ENCODE data around the gene GAD1. TPM values are rescaled to one million over a fixed set of nuclear protein-coding genes. Genes with fewer than 3 reads are reported as not detected.

Gene GAD1
- not detected for total RNA-seq
- polyA plus RNA-seq, result under 1 TPM in 1 of 3 donors, not detected in 2; 0.06 TPM
- long read RNA-seq, donor 1, result 0 reads
- long read RNA-seq, donor 2, result 0 reads

DNA sequence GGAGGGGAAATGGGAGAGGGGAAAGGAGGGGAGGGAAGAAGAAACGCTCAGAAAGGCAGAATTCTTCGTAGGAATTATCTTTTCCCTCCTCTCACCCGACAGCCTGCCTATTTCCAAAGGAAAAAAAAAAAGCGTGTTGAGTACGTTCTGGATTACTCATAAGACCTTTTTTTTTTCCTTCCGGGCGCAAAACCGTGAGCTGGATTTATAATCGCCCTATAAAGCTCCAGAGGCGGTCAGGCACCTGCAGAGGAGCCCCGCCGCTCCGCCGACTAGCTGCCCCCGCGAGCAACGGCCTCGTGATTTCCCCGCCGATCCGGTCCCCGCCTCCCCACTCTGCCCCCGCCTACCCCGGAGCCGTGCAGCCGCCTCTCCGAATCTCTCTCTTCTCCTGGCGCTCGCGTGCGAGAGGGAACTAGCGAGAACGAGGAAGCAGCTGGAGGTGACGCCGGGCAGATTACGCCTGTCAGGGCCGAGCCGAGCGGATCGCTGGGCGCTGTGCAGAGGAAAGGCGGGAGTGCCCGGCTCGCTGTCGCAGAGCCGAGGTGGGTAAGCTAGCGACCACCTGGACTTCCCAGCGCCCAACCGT is at the start of gene GAD1:
GAD1 (plus strand) TSS at position 384 of the 589 bp plus-strand sequence. CDS start 1,705 bp downstream, outside the sequence.
- peaks cover 49% of the 10 kb centered on the region for H3K4me1 ChIP-seq
- peaks cover 3 to 91% (median 52%) of the 10 kb centered on the region in 3 donors for H3K27me3 ChIP-seq (ENCODE audit: insufficient read depth in 3 of 3, low read length in 2 of 3)
- no peaks in the 10 kb centered on the region for H3K36me3 ChIP-seq (ENCODE audit: insufficient read depth in 1 of 2, low read depth in 1 of 2)
- 0 to 1% (median 1%) methylated on average over 47 to 49 of the region's 49 CpGs for WGBS, 3 donors
- no peak within 1 kb of the TSS for H3K27ac ChIP-seq
- DNase-seq, result peak; percentile 33 to 67
- H3K4me3 ChIP-seq, result peak within 1 kb of the TSS; percentile 66
- no peaks in the 10 kb centered on the region for H3K9me3 ChIP-seq
- peak; percentile 28 to 66 (median 64) for ATAC-seq
- TF ChIP-seq, protein P1, sequence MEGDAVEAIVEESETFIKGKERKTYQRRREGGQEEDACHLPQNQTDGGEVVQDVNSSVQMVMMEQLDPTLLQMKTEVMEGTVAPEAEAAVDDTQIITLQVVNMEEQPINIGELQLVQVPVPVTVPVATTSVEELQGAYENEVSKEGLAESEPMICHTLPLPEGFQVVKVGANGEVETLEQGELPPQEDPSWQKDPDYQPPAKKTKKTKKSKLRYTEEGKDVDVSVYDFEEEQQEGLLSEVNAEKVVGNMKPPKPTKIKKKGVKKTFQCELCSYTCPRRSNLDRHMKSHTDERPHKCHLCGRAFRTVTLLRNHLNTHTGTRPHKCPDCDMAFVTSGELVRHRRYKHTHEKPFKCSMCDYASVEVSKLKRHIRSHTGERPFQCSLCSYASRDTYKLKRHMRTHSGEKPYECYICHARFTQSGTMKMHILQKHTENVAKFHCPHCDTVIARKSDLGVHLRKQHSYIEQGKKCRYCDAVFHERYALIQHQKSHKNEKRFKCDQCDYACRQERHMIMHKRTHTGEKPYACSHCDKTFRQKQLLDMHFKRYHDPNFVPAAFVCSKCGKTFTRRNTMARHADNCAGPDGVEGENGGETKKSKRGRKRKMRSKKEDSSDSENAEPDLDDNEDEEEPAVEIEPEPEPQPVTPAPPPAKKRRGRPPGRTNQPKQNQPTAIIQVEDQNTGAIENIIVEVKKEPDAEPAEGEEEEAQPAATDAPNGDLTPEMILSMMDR (IDR thresholded peaks at IDR 0.05), result no peak
- intact Hi-C loops (cut with DNase I), result loop anchor here (10.0 kb wide), 3 partner anchors 112 to 492 kb away; no protein-coding TSS in a partner anchor

DNA sequence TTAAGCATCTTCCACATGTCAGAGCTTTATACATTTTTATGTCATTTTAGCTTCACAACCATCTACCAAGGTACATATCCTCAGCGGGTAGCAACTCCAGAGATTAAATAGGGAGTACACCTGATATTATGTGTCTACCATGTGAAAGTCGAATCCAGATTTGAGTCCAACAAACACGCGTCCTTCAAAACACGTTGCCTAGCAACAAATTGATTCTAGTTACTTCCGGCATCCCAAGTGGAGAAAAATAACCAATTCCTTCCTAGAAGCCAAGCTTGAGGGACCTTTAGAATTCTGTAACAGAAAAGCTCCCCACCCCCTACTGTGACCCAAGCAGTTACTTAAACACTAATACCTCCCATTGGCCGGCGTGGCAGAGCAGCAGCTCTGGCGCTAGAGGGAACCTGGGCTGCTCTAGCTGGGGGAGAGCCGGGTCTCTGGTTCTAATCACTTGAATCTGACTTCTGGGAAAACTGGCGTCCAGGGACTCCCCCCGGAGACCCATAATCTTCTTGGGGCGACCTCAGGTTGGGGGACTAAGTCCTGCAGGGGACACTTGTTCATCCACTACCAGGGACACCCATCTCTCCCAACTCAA is 46.6 kb upstream of the GAD1 start, which contains the start of gene ERICH2:
ERICH2 (plus strand) TSS at position 371 of the 598 bp plus-strand sequence. CDS start 304 bp downstream, outside the sequence.
- no peaks in the 10 kb centered on the region for H3K36me3 ChIP-seq (ENCODE audit: insufficient read depth in 1 of 2, low read depth in 1 of 2)
- TF ChIP-seq, protein P1 (IDR thresholded peaks at IDR 0.05), result peak; percentile 8
- 1 to 2% (median 2%) methylated on average over 13 of the region's 13 CpGs for WGBS, 3 donors
- peaks cover 12% of the 10 kb centered on the region for H3K4me1 ChIP-seq
- H3K27ac ChIP-seq, result peak within 1 kb of the TSS; percentile 61
- intact Hi-C loops (cut with DNase I), result no loop called here
- H3K27me3 ChIP-seq (ENCODE audit: insufficient read depth in 3 of 3, low read length in 2 of 3), result no peaks in the 10 kb centered on the region
- ATAC-seq (peak; percentile 66 to 79 (median 72)), DNase-seq (peak; percentile 32 to 53)
- H3K9me3 ChIP-seq, result no peaks in the 10 kb centered on the region
- peak within 1 kb of the TSS; percentile 77 for H3K4me3 ChIP-seq

DNA sequence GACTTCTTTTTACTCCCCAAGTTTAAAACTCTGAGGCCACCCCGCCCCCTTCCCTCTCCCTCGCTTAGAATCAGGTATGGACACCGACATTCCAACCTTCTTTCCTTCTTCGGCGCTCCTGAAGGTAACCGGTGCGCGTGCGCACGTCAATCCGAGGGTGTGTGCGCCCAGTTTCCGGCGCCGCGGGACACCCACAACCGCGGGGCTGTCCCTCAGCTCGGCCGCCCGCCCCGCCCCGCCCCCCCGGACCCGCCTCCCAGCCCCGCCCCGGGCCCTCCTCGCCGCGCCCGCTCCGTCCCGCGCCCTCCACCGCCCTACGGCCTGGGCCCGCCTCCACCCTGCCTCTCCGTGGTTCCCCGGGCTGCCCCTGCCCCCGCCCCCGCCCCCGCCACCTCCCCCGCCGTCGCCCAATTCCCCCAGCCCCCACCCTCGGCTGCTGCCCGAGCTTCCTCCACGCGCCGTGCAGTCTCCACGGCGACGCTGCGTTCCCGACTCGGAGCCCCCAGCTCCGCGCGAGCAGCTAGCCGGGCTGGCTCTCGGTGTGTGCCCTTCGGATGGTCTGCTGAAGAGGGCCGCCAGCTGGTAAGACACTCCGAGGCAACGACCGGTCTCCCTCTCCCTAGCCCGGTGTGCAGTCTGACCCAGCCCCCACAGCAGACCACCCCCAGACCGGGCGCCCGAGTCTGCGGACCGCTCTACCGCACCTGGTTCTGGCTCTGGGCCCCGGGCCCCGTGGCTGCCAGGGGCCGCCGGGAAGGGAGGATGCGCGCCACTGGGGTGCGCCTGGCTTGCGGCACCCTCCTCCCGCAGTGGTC is 45.9 kb upstream of the GAD1 start:
- intact Hi-C loops (cut with DNase I), result no loop called here
- TF ChIP-seq, protein P1 (IDR thresholded peaks at IDR 0.05), result no peak
- Histone ChIP-seq H3K9me3 (no peaks in the 10 kb centered on the region), H3K27ac (peak overlapping the region; percentile 61), H3K36me3 (ENCODE audit: insufficient read depth in 1 of 2, low read depth in 1 of 2) (no peaks in the 10 kb centered on the region), H3K4me1 (peaks cover 12% of the 10 kb centered on the region), H3K4me3 (peak overlapping the region; percentile 77), H3K27me3 (ENCODE audit: insufficient read depth in 3 of 3, low read length in 2 of 3) (no peaks in the 10 kb centered on the region)
- 0 to 1% (median 0%) methylated on average over 61 to 82 of the region's 82 CpGs for WGBS, 3 donors
- ATAC-seq (peak; percentile 95 to 97 (median 96)), DNase-seq (peak; percentile 74 to 84)

DNA sequence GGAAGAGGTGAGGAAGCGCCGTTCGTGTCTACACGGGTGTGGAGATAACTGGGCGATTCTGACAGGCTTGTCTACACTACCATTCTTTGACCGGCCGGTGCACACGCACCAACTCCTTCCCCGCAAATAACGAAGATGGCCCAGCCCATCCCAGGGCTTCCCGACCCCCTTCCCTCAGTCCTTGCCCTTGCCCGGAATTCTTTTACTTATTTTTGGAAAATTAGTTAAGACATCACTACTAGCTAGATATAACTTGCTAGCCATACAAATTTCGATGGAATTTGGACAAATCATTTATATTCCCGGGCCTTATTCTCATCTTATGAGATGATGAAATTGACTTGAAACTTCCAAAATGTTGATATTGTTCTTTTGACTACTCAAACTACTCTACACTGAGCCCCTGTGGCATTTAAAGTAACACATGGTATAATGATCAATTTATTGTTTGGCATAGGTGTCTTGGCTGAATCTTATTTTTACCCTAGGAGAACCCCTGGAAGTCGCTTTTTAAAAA is 45.2 kb upstream of the GAD1 start:
- no peaks in the 10 kb centered on the region for H3K36me3 ChIP-seq (ENCODE audit: insufficient read depth in 1 of 2, low read depth in 1 of 2)
- peak overlapping the region; percentile 30 for H3K27ac ChIP-seq
- H3K27me3 ChIP-seq (ENCODE audit: insufficient read depth in 3 of 3, low read length in 2 of 3), result no peaks in the 10 kb centered on the region
- TF ChIP-seq, protein P1 (IDR thresholded peaks at IDR 0.05), result no peak
- 8 to 9% (median 8%) methylated on average over 14 to 15 of the region's 15 CpGs for WGBS, 3 donors
- intact Hi-C loops (cut with DNase I), result no loop called here
- H3K9me3 ChIP-seq, result no peaks in the 10 kb centered on the region
- ATAC-seq (no peak), DNase-seq (no peak)
- peaks cover 12% of the 10 kb centered on the region for H3K4me1 ChIP-seq
- H3K4me3 ChIP-seq, result peak overlapping the region; percentile 77
